SH-SY5Y (cell line): Measurements from ENCODE around the gene POR.

Source experiments
- GATA2 ChIP-seq: IDR thresholded peaks from 2 replicates; pipeline ENCODE4 v1.6.1; 2011; ENCODE audit warnings: mild to moderate bottlenecking, low read depth, low read length
- GATA3 ChIP-seq: IDR thresholded peaks from 2 replicates; pipeline ENCODE4 v1.6.1; 2011; ENCODE audit warnings: low read depth, mild to moderate bottlenecking, low read length, moderate library complexity

- TF ChIP-seq GATA3, result no peak
- no peak for TF ChIP-seq GATA2
Observed at GRCh38 chr7:75987805-75988567, 73.0 kb downstream of the POR start.
